GM23248 (cell line): ENCODE data around the gene CAMK1D.

Experiments used
- EZH2 ChIP-seq: fragments of 200-600 bp; sonication (generic); IDR thresholded peaks from 2 replicates; pipeline ENCODE4 v1.6.1; 2018; ENCODE audit warnings: antibody characterized with exemption, mild to moderate bottlenecking; ENCODE audit not compliant: insufficient read depth, poor library complexity, severe bottlenecking
- EZH2phosphoT487 ChIP-seq: fragments of 200-600 bp; sonication (generic); IDR thresholded peaks from 2 replicates; pipeline ENCODE4 v1.6.1; 2018; ENCODE audit warnings: antibody characterized with exemption, moderate library complexity, mild to moderate bottlenecking, low read depth; ENCODE audit not compliant: insufficient read depth

GRCh38 chr10:12350167-12350872 lies 973 bp downstream of the CAMK1D start:
- no peak for TF ChIP-seq EZH2
- TF ChIP-seq EZH2phosphoT487: no peak
